HG02588 (cell line): ENCODE results near the gene TNFSF10.
"Not testable (repeated sequence)": the region's sequence is repeated elsewhere in the genome, so short reads cannot be mapped to it uniquely, and the experiment has no call there.

ENCODE experiments used
- ATAC-seq: cut with Tn5 transposase; IDR thresholded peaks from one replicate; pipeline ENCODE4 v1.9.1; 2021; ENCODE audit warnings: mild to moderate bottlenecking, moderate library complexity; ENCODE audit not compliant: unreplicated experiment

The TNFSF10 gene

GRCh38 chr3:172544404-172544803 lies 21.2 kb upstream of the TNFSF10 start:
- ATAC-seq, result no peak

GRCh38 chr3:172543884-172544283 lies 20.7 kb upstream of the TNFSF10 start:
- no peak for ATAC-seq

GRCh38 chr3:172543419-172543818 lies 20.2 kb upstream of the TNFSF10 start:
- no peak for ATAC-seq

GRCh38 chr3:172542999-172543398 lies 19.8 kb upstream of the TNFSF10 start:
- no peak for ATAC-seq

GRCh38 chr3:172541945-172542488 lies 18.8 kb upstream of the TNFSF10 start:
- no peak for ATAC-seq

- no peak for ATAC-seq
Observed at GRCh38 chr3:172540049-172540448, 16.8 kb upstream of the TNFSF10 start.

GRCh38 chr3:172539273-172539672 lies 16.0 kb upstream of the TNFSF10 start:
- no peak for ATAC-seq

GRCh38 chr3:172538368-172539151 lies 15.3 kb upstream of the TNFSF10 start:
- no peak for ATAC-seq

GRCh38 chr3:172537507-172538158 lies 14.4 kb upstream of the TNFSF10 start:
- no peak for ATAC-seq

- ATAC-seq, result no peak
Observed at GRCh38 chr3:172536993-172537419, 13.8 kb upstream of the TNFSF10 start.

GRCh38 chr3:172536505-172536904 lies 13.3 kb upstream of the TNFSF10 start:
- no peak for ATAC-seq

GRCh38 chr3:172530566-172530965 lies 7.3 kb upstream of the TNFSF10 start:
- ATAC-seq, result no peak

GRCh38 chr3:172530101-172530561 lies 6.9 kb upstream of the TNFSF10 start:
- ATAC-seq, result no peak

GRCh38 chr3:172528677-172529076 lies 5.4 kb upstream of the TNFSF10 start:
- no peak for ATAC-seq

- ATAC-seq, result no peak
Observed at GRCh38 chr3:172527306-172527705, 4.1 kb upstream of the TNFSF10 start.

- ATAC-seq, result no peak
Observed at GRCh38 chr3:172525116-172525613, 1.9 kb upstream of the TNFSF10 start.

- ATAC-seq, result no peak
Observed at GRCh38 chr3:172524611-172525010, 1.4 kb upstream of the TNFSF10 start.

- ATAC-seq, result not testable (repeated sequence)
Observed at GRCh38 chr3:172521837-172522726, 1.1 kb downstream of the TNFSF10 start.

GRCh38 chr3:172520301-172520831 lies 2.9 kb downstream of the TNFSF10 start:
- ATAC-seq, result no peak

- ATAC-seq, result no peak
Observed at GRCh38 chr3:172519740-172520139, 3.5 kb downstream of the TNFSF10 start.
